NOMO-1 treated with DMSO at 0.1 percent for 48 hours (cell line): ENCODE measurements around the gene BCAT1.
A peak's percentile ranks its signal among the peaks of the same experiment; 100 is the strongest.
"Not testable (repeated sequence)": the region's sequence is repeated elsewhere in the genome, so short reads cannot be mapped to it uniquely, and the experiment has no call there.

Experiments
- DNase-seq: peaks from one replicate; lab custom pipeline; 2025; ENCODE audit not compliant: unreplicated experiment; lab: John Stamatoyannopoulos, UW

The BCAT1 gene

GRCh38 chr12:24960222-24960855 lies 11.4 kb upstream of the BCAT1 start:
- peak; percentile 37 for DNase-seq

GRCh38 chr12:24956351-24956750 lies 7.5 kb upstream of the BCAT1 start:
- DNase-seq = not testable (repeated sequence)

- DNase-seq = no peak
Observed at GRCh38 chr12:24955853-24956252, 7.0 kb upstream of the BCAT1 start.

DNA sequence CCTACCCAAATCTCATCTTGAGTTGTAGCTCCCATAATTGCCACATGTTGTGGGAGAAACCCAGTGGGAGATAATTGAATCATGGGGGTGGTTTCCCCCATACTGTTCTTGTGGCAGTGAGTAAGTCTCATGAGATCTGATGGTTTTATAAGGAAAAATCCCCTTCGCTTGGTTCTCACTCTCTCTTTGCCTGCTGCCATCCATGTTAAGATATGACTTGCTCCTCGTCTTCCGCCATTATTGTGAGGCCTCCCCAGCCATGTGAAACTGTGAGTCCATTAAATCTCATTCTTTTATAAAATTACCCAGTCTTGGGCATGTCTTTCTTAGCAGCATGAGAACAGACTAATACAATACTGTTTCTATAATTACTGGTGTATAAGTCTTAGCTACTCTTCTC lies 6.5 kb upstream of the BCAT1 start:
- DNase-seq = no peak

DNA sequence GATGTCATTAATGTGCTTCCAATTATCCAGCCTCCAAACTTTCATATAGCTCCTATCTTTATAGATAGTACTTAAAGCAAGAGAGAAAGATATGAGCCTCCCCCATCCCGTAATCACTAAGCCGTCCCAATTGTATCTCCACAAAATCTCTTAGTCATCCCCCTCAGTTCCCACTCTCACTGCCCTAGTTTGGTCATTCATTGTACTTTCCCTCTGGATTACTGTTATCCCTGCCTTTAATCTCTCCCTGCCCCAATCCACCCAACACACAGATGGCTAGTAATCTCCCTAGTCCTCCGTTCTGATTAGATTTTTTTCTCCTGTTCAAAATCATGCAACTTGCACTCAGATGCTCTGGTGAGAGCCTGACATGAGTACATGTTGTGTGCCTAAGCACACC lies 5.4 kb upstream of the BCAT1 start:
- no peak for DNase-seq

- no peak for DNase-seq
Observed at GRCh38 chr12:24952389-24952788, 3.5 kb upstream of the BCAT1 start.

DNA sequence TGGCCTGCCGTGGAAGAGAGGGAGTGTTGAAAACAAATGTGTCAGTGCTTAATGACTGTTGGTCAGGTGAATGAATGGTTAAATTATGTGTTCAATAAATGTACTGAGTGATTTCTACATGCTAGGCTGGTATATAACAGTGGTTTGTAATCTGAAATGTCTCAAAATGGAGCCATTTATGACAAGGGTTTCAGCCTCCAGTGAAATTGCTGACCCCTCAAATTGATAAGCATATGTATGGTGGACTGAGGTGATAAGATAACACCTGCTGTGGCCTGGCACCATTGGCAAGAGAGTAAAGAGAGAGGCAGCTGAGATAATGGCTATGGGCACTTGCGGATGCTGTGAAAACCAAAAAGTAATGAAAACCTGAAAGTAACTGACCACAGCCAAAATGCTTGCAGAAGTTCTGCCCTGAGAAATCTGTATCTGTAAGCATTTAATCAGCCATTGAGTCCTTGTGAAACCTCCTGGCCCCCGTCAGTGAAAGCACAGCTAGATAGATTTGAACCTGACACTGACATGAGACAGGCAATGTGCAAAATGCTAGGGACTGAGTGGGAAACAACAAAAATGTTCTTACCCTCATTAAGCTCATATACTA lies 1.4 kb upstream of the BCAT1 start:
- no peak for DNase-seq

DNA sequence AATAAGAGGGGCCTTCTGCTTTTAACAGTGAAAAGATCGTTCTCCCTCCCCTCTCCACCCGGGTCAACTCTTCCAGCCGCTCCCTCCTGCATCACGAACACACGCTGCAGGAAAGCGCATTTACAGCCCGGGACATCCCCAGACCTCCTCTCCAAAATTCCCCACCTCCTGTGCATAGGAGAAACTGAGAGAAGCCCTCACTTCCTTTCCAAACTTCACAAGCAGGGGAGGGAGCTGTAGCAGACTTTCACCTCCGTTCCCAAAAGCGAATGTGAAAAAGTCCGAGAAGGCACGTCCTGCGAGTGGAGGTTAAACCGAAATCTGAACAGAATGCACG lies 513 bp downstream of the BCAT1 start:
- DNase-seq = no peak

GRCh38 chr12:24947541-24948419 lies 1.1 kb downstream of the BCAT1 start:
- DNase-seq = no peak

DNA sequence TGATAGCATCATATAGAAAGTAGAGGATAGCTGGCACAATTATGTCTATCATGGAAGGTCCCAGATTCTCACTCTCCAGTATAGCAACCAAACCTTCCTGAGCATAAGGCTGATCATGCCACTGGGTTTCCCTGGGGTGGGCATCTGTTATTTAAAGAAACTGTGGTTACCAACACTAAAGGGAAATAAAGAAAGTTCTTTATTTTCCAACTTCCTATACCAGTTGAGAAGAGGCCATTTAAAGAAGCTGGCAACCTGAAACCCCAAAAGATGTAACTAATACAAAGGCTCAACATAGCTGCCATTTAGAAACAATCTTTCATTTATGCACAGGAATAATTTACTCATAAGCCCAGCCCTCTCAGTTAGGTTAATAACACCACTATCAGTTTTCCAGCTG lies 3.1 kb downstream of the BCAT1 start:
- no peak for DNase-seq

DNA sequence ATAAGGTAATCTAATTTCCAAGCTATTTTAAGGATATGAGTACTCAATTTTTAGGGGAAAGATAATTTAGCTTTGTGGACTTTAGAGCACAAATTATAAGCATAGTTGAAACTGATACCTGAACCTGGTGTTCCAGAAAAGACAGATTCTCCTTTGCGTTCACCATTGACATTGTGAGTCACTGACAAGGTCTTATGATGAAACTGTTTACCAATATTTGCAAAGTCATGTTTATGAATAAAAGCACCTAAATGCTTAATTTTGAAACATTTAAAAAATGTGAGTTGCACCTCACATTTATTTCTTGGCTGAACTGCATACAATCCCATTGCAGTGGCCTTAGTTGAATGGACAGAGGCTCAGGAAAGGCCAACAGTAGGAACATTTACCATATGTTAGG lies 3.9 kb downstream of the BCAT1 start:
- no peak for DNase-seq

DNA sequence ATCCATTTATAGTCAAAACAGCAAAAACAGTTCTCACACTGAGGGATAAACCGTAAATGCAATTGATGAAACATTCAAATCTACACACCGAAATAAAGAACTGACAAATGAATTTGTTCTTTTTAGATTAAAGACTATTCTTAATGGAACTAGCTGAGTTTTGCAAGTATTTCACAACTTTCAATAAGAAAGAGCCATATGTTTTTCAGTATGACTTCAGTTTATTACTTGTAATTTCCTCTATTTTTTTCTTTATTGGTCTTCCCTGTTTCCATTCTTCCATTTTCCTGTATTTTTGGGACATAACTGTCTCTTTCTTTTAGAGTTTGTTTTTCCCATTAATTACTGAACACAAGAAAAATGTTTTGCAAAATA lies 4.3 kb downstream of the BCAT1 start:
- no peak for DNase-seq

DNA sequence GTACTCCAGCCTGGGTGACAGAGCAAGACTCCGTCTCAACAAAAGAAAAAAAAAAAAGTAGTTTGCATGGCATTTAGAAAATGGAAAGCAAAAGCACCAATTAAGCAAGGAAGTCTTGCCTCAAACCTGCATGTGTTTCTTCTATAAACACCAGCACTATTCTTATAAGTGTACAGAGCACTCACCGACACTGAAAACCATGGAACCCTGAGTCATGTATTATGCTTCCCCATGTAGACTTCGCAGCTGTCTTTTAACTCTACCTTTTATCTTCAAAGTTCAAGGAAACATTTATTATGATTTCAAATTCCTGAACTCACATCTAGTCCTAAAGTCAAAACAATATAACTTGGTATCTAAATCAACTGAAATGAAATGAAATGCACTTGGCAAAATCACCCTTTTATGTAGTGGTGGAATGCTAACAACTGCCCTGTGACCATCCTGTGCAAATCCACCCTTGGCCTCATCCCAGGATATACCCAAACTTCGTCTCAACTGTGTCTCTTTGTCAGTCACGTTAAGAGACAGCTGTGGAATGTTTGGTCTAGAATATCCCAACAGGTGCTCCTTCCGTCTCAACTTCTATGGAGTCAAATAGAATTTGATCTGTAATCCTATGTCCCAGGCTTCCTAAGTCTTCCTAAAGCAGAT lies 4.8 kb downstream of the BCAT1 start:
- DNase-seq = no peak

GRCh38 chr12:24940157-24940556 lies 8.7 kb downstream of the BCAT1 start:
- no peak for DNase-seq

- not testable (repeated sequence) for DNase-seq
Observed at GRCh38 chr12:24939551-24939950, 9.3 kb downstream of the BCAT1 start.

GRCh38 chr12:24938341-24938740 lies 10.6 kb downstream of the BCAT1 start:
- no peak for DNase-seq

DNA sequence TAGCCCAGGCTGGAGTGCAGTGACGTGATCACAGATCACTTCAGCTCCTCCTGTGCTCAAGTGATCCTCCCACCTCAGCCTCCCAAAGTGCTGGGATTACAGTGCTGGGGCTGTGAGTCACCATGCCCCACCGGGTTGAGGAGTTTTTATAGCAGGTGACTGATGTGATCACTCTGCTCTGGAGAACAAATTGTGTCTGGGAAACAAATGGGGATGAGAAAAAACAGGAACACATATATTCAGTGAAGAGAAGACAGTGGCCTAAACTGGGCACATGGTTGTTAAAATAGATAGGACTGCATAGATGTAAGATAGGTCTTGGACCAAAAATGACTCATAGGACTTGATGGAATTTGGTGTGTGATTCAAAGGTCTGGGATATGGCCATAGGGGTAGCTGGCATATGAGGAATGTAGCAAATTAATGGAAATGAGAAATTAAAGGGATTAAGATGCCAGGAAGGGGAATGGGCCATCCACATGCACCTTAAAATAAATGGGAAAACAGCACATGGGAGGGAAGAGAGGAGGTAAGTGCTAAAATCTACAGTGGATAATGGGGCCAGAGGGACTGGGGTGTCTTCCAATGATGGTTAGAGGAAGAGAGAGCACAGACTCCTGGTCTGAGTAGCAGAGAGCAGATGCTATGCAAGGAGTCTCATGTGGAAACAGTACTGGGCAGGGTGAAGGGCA lies 11.2 kb downstream of the BCAT1 start:
- no peak for DNase-seq

DNA sequence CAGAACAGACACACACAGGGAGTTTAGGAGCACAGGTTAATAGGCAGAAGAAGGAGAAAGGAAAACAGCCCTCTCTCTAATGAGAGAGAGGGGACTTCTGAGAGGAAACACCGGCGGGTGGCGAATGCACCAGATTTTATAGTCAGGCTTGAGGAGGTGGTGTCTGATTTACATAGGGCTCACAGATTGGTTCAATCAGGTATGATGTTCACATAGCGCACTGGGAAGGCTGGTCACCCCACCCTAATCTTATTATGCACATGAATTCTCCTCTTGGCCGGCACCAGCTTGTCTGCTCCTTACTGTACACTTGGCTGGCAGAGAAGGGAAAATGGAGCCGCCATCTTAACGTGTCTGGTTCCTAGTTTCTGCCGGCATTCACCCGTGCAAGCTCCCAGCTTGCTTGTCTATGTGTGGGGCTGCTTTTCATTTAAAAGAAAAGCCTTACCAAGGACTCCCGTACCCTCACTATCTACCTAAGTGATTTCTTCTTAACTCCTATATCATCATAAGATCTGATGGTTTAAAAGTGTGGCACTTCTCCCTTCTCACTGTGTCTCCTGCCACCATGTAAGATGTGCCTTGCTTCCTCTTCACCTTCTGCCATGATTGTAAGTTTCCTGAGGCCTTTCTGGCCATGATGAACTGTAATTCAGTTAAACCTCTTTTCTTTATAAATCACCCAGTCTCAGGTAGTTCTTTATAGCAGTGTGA lies 15.1 kb downstream of the BCAT1 start:
- DNase-seq = no peak

GRCh38 chr12:24931666-24932405 lies 17.1 kb downstream of the BCAT1 start:
- DNase-seq = peak; percentile 94

GRCh38 chr12:24929953-24930352 lies 18.9 kb downstream of the BCAT1 start:
- DNase-seq = no peak
